ENCODE measurements around the gene RFC1. TPM values are rescaled to one million over a fixed set of nuclear protein-coding genes. Genes with fewer than 3 reads are reported as not detected.

Gene RFC1
- total and polyA plus RNA-seq, 2 donors (not counting 3 experiments of a cell fraction or from before 2014, with no cell fraction given) = 12.9 to 57.1 TPM

- no peaks in the 10 kb centered on the region for H4K20me1 ChIP-seq (replicated peaks; ENCODE audit: control insufficient read depth, extremely low read depth, insufficient read depth, low read length)
- H3K4me3 ChIP-seq (replicated peaks in 1 of 3; ENCODE audit: insufficient read depth in 1 of 3, low read depth in 1 of 3, low read length in 3 of 3) = no peak overlapping the region
- peaks cover 7% of the 10 kb centered on the region for H3K4me1 ChIP-seq (ENCODE audit: control insufficient read depth, extremely low read depth, insufficient read depth, low read length)
- no peak overlapping the region for H3K27ac ChIP-seq (ENCODE audit: insufficient read depth, low read depth, low read length)
- no peak overlapping the region for H3K4me2 ChIP-seq (ENCODE audit: insufficient read depth, low read length)
- H3K9ac ChIP-seq (replicated peaks; ENCODE audit: extremely low read depth, insufficient read depth, low read length) = no peak overlapping the region
- no peaks in the 10 kb centered on the region for H3K79me2 ChIP-seq (ENCODE audit: control insufficient read depth, insufficient read depth, low read length)
- FAIRE-seq = no peak
- DNase-seq (ENCODE audit: low read depth, low spot score) = peak; percentile 21
- H3K9me1 ChIP-seq (replicated peaks; ENCODE audit: control insufficient read depth, extremely low read depth, insufficient read depth, low read length) = no peaks in the 10 kb centered on the region
- no peak overlapping the region for H2AFZ ChIP-seq (ENCODE audit: low read depth, low read length)
- no TSS peak for BruUV-seq (replicated peaks)
- CTCF ChIA-PET = interaction anchor here (1.1 to 1.7 kb wide), 3 partner anchors 12 to 33 kb away, joined by 3 read pairs; no protein-coding TSS in a partner anchor
- intact Hi-C loops (cut with micrococcal nuclease) (no loop called here), dilution Hi-C loops (cut with MboI; ENCODE audit: extremely low pct_ligation_motif_present, low sequenced_read_pairs) (no loop called here)
- H3K36me3 ChIP-seq (ENCODE audit: control insufficient read depth in 2 of 2, extremely low read depth in 1 of 2, insufficient read depth in 2 of 2, low read length in 2 of 2) = peaks cover 8 to 10% of the 10 kb centered on the region in 2 experiments
- POLR2A ChIA-PET = no interaction called here
- no peaks in the 10 kb centered on the region for H3K9me3 ChIP-seq (replicated peaks; ENCODE audit: control insufficient read depth, insufficient read depth, low read length)
- TF ChIP-seq CTCF (IDR thresholded peaks at IDR 0.05; ENCODE audit: extremely low read depth in 1 of 2, insufficient read depth in 1 of 2, low read depth in 1 of 2, low read length in 2 of 2) = no peak
- no peak for TF ChIP-seq MYC (IDR thresholded peaks at IDR 0.05; ENCODE audit: low read depth, low read length)
- no peak for TF ChIP-seq JUN (IDR thresholded peaks at IDR 0.05; ENCODE audit: borderline replicate concordance, insufficient read depth, insufficient read length, low read depth)
- no peak for TF ChIP-seq POLR2A (IDR thresholded peaks at IDR 0.05; ENCODE audit: low read depth, low read length)
- TF ChIP-seq EZH2 (IDR thresholded peaks at IDR 0.05; ENCODE audit: borderline replicate concordance, low read depth, low read length, severe bottlenecking) = no peak
- no peak for TF ChIP-seq POLR2AphosphoS5 (IDR thresholded peaks at IDR 0.05; ENCODE audit: insufficient read depth, low read depth, low read length)
- no peak for TF ChIP-seq GATA2 (IDR thresholded peaks at IDR 0.05; ENCODE audit: insufficient read depth, insufficient read length, low read depth, low read length)
- no peak for TF ChIP-seq FOS (IDR thresholded peaks at IDR 0.05; ENCODE audit: borderline replicate concordance, insufficient read depth, low read length)
- no peak for TF ChIP-seq MAX (IDR thresholded peaks at IDR 0.05; ENCODE audit: insufficient read depth, insufficient read length)
- no peaks in the 10 kb centered on the region for H3K27me3 ChIP-seq (ENCODE audit: control insufficient read depth in 2 of 2, insufficient read depth in 2 of 2, low read length in 2 of 2)
Observed at GRCh38 chr4:39286263-39286662, 79.9 kb downstream of the RFC1 start.

Data from endothelial cell of umbilical vein (primary cell).